Vagina (tissue), 2 donors: ENCODE measurements around the gene CCNG2.

Experiments
- POLR2AphosphoS5 ChIP-seq, 2 donors: sonication (generic); formaldehyde crosslinking; IDR thresholded peaks; one replicate each; pipeline ENCODE4 v1.9.0; 2017; ENCODE audit warnings: antibody characterized with exemption in 2 of 2, mild to moderate bottlenecking in 2 of 2, low read depth in 1 of 2; ENCODE audit not compliant: insufficient read depth in 1 of 2
- TF ChIP-seq, protein P1 (sequence below), 3 experiments: fragments of 450-650 bp in 2 of 3; fragments of 200-600 bp in 1 of 3; sonication (generic) in 1 of 3; IDR thresholded peaks; one replicate each; pipeline ENCODE4 v1.5.1; 2017 to 2019; ENCODE audit warnings: antibody characterized with exemption in 3 of 3, mild to moderate bottlenecking in 2 of 3, moderate library complexity in 2 of 3

GRCh38 chr4:77143091-77143490, 13.9 kb upstream of the CCNG2 start:
- TF ChIP-seq POLR2AphosphoS5 (IDR thresholded peaks at IDR 0.05; ENCODE audit: insufficient read depth in 1 of 2, low read depth in 1 of 2): no peak
- TF ChIP-seq, protein P1, sequence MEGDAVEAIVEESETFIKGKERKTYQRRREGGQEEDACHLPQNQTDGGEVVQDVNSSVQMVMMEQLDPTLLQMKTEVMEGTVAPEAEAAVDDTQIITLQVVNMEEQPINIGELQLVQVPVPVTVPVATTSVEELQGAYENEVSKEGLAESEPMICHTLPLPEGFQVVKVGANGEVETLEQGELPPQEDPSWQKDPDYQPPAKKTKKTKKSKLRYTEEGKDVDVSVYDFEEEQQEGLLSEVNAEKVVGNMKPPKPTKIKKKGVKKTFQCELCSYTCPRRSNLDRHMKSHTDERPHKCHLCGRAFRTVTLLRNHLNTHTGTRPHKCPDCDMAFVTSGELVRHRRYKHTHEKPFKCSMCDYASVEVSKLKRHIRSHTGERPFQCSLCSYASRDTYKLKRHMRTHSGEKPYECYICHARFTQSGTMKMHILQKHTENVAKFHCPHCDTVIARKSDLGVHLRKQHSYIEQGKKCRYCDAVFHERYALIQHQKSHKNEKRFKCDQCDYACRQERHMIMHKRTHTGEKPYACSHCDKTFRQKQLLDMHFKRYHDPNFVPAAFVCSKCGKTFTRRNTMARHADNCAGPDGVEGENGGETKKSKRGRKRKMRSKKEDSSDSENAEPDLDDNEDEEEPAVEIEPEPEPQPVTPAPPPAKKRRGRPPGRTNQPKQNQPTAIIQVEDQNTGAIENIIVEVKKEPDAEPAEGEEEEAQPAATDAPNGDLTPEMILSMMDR (IDR thresholded peaks at IDR 0.05): no peak
